Measurements from ENCODE around the gene SLTM. TPM values are rescaled to one million over a fixed set of nuclear protein-coding genes. Genes with fewer than 3 reads are reported as not detected.

The SLTM gene
- total and polyA plus RNA-seq, 7 donors, result 34.8 to 107 (median 83.5) TPM

GRCh38 chr15:58977887-58978286 lies 44.4 kb upstream of the SLTM start:
- no peak overlapping the region for H3K27ac ChIP-seq
- H3K4me3 ChIP-seq, result no peak overlapping the region
- H3K27me3 ChIP-seq, result no peaks in the 10 kb centered on the region
- H3K36me3 ChIP-seq, result no peaks in the 10 kb centered on the region
- H3K4me1 ChIP-seq, result peaks cover 0 to 11% (median 7%) of the 10 kb centered on the region in 4 donors
- TF ChIP-seq CTCF (IDR thresholded peaks at IDR 0.05), result no peak
- TF ChIP-seq POLR2AphosphoS5 (IDR thresholded peaks at IDR 0.05), result no peak
- TF ChIP-seq EP300 (IDR thresholded peaks at IDR 0.05), result no peak
- TF ChIP-seq POLR2A (IDR thresholded peaks at IDR 0.05), result no peak
- DNase-seq, result no peak
- intact Hi-C loops (cut with DNase I), result no loop called here
- H3K9me3 ChIP-seq, result no peaks in the 10 kb centered on the region

- 89 to 93% methylated on average over 2 of the region's 2 CpGs for WGBS, 2 donors
- Histone ChIP-seq H3K9me3 (no peaks in the 10 kb centered on the region), H3K4me1 (no peaks in the 10 kb centered on the region), H3K4me3 (no peak overlapping the region), H3K27me3 (no peaks in the 10 kb centered on the region), H3K27ac (no peak overlapping the region), H3K36me3 (no peaks in the 10 kb centered on the region)
- no peak for DNase-seq
- intact Hi-C loops (cut with DNase I), result no loop called here
- TF ChIP-seq POLR2A (IDR thresholded peaks at IDR 0.05) (no peak), CTCF (IDR thresholded peaks at IDR 0.05) (no peak), EP300 (IDR thresholded peaks at IDR 0.05) (no peak), POLR2AphosphoS5 (IDR thresholded peaks at IDR 0.05) (no peak)
These were observed 34.0 kb upstream of the SLTM start for GRCh38 chr15:58967479-58967878.

- Histone ChIP-seq H3K4me1 (no peaks in the 10 kb centered on the region), H3K9me3 (no peaks in the 10 kb centered on the region), H3K36me3 (no peaks in the 10 kb centered on the region), H3K4me3 (no peak overlapping the region), H3K27me3 (no peaks in the 10 kb centered on the region), H3K27ac (no peak overlapping the region)
- TF ChIP-seq POLR2AphosphoS5 (IDR thresholded peaks at IDR 0.05) (no peak), EP300 (IDR thresholded peaks at IDR 0.05) (no peak), CTCF (IDR thresholded peaks at IDR 0.05) (no peak), POLR2A (IDR thresholded peaks at IDR 0.05) (no peak)
- WGBS, 2 donors, result 92 to 94% methylated on average over 3 of the region's 3 CpGs
- DNase-seq, result no peak
- intact Hi-C loops (cut with DNase I), result no loop called here
These were observed 33.2 kb upstream of the SLTM start for GRCh38 chr15:58966698-58967097.

- Histone ChIP-seq H3K9me3 (no peaks in the 10 kb centered on the region), H3K4me3 (no peak overlapping the region), H3K36me3 (no peaks in the 10 kb centered on the region), H3K27ac (no peak overlapping the region), H3K27me3 (no peaks in the 10 kb centered on the region), H3K4me1 (no peaks in the 10 kb centered on the region)
- WGBS, 2 donors, result 50 to 82% methylated on average over 8 of the region's 8 CpGs
- intact Hi-C loops (cut with DNase I), result no loop called here
- no peak for DNase-seq
- TF ChIP-seq POLR2AphosphoS5 (IDR thresholded peaks at IDR 0.05) (no peak), EP300 (IDR thresholded peaks at IDR 0.05) (no peak), CTCF (IDR thresholded peaks at IDR 0.05) (no peak), POLR2A (IDR thresholded peaks at IDR 0.05) (no peak)
These were observed 29.4 kb upstream of the SLTM start for GRCh38 chr15:58962662-58963565.

Data from sigmoid colon (tissue), 7 donors.